Dermis microvascular lymphatic vessel endothelial cell (primary cell): ENCODE data around the gene TRAPPC1. TPM values are rescaled to one million over a fixed set of nuclear protein-coding genes. Genes with fewer than 3 reads are reported as not detected.

Experiments
- DNase-seq, 2 donors: peaks; one replicate each; pipeline versions ENCODE4 v3.0.0 to v3.0.0-alpha.2; 2010; ENCODE audit warnings: low read depth in 2 of 2
- total RNA-seq: library from RNA; depleted of rRNA; stranded (reverse); fragments of >200 nt; gene quantifications from 2 replicates; pipeline ENCODE4 v1.2.1, GENCODE V29; 2014

Gene TRAPPC1
- total RNA-seq, 1 donor from 2014 or later, result 52.9 TPM

GRCh38 chr17:7903154-7904103 is 28.3 kb downstream of the TRAPPC1 start:
- no peak for DNase-seq

GRCh38 chr17:7897773-7898172 is 34.0 kb downstream of the TRAPPC1 start:
- DNase-seq, result peak; percentile 61 to 70

- DNase-seq, result no peak
These were observed 34.7 kb downstream of the TRAPPC1 start for GRCh38 chr17:7897090-7897489.

GRCh38 chr17:7894866-7895265 is 36.9 kb downstream of the TRAPPC1 start:
- DNase-seq, result no peak

GRCh38 chr17:7894226-7894625 is 37.5 kb downstream of the TRAPPC1 start:
- DNase-seq, result no peak

- no peak for DNase-seq
These were observed 38.4 kb downstream of the TRAPPC1 start for GRCh38 chr17:7893187-7893880.

GRCh38 chr17:7889166-7889955 is 42.4 kb downstream of the TRAPPC1 start:
- DNase-seq, result peak; percentile 58 to 91

GRCh38 chr17:7888184-7888920 is 43.4 kb downstream of the TRAPPC1 start, which contains the start of gene CHD3:
CHD3 (plus strand) TSS chr17:7888789; CDS start chr17:7889001, 212 bp downstream.
- DNase-seq, result peak in 1 of 2 donors; percentile 14

- DNase-seq, result peak; percentile 82 to 97
These were observed 44.1 kb downstream of the TRAPPC1 start for GRCh38 chr17:7887482-7888183.

- no peak for DNase-seq
These were observed 44.7 kb downstream of the TRAPPC1 start for GRCh38 chr17:7887038-7887481.

- DNase-seq, result peak in 1 of 2 donors; percentile 45
These were observed 45.3 kb downstream of the TRAPPC1 start for GRCh38 chr17:7886227-7887037.

- DNase-seq, result peak in 1 of 2 donors; percentile 54
These were observed 46.1 kb downstream of the TRAPPC1 start for GRCh38 chr17:7885367-7886226.

GRCh38 chr17:7884581-7885366 is 47.0 kb downstream of the TRAPPC1 start:
- DNase-seq, result peak in 1 of 2 donors; percentile 6

- peak in 1 of 2 donors; percentile 32 for DNase-seq
These were observed 47.9 kb downstream of the TRAPPC1 start for GRCh38 chr17:7883781-7884386.

GRCh38 chr17:7882629-7883028 is 49.1 kb downstream of the TRAPPC1 start:
- no peak for DNase-seq

GRCh38 chr17:7882068-7882467 is 49.7 kb downstream of the TRAPPC1 start:
- DNase-seq, result no peak
